GM12878 (cell line): Measurements from ENCODE around the gene AP1S1. TPM values are rescaled to one million over a fixed set of nuclear protein-coding genes. Genes with fewer than 3 reads are reported as not detected.

Experiments used
- ATAC-seq: fragments of 200-7000 bp; cut with Tn5 transposase; 3 replicates; pipeline ENCODE4 v1.9.1; 2020; ENCODE audit warnings: mild to moderate bottlenecking, moderate library complexity
- BruUV-seq: library from RNA; stranded (reverse); fragments of 400-500 nt; replicated peaks from 2 replicates; lab custom pipeline; 2021; lab: Mats Ljungman, UMichigan
- CTCF ChIA-PET: fragments of 300-600 bp; sonication (Branson Sonifier 250); formaldehyde crosslinking; extraction: SDS; loops from one replicate; lab custom pipeline; 2021; ENCODE audit warnings: inconsistent platforms; lab: Yijun Ruan, JAX
- POLR2A ChIA-PET: fragments of 350-600 bp; formaldehyde crosslinking; extraction: SDS; loops from one replicate; lab custom pipeline; 2021; ENCODE audit warnings: inconsistent platforms; lab: Charles Lee
- RAD21 ChIA-PET: fragments of 300-600 bp; sonication (Branson Sonifier 250); formaldehyde crosslinking; loops from one replicate; lab custom pipeline; 2023; ENCODE audit warnings: antibody characterized with exemption; ENCODE audit not compliant: unreplicated experiment; lab: Charles Lee
- SMC1A ChIA-PET: fragments of 300-600 bp; sonication (Branson Sonifier 250); formaldehyde crosslinking; loops from one replicate; lab custom pipeline; 2023; ENCODE audit not compliant: unreplicated experiment, uncharacterized antibody; lab: Charles Lee
- DNase-seq: peaks from one replicate; pipeline ENCODE4 v3.0.0-alpha.2; 2011; ENCODE audit warnings: low read depth, low spot score
- FAIRE-seq: peaks from 3 replicates; lab custom pipeline; 2011; peaks lifted over from hg19 to GRCh38; lab: Jason Lieb, UNC
- H2AFZ ChIP-seq: 2 replicates; pipeline ENCODE4 v1.6.0; 2011; ENCODE audit warnings: low read depth, low read length, control low read depth; ENCODE audit not compliant: control insufficient read depth
- H3K27ac ChIP-seq: 2 replicates; pipeline ENCODE4 v1.5.1; 2011; ENCODE audit warnings: control low read depth; ENCODE audit not compliant: control insufficient read depth, insufficient read depth
- H3K27me3 ChIP-seq, 2 experiments: replicated peaks in 1 of 2; 2 replicates each; pipeline versions ENCODE4 v1.6.0 to v1.6.1; 2011; ENCODE audit warnings: low read length in 1 of 2; ENCODE audit not compliant: control insufficient read depth in 2 of 2, insufficient read depth in 2 of 2
- H3K36me3 ChIP-seq, 2 experiments: 2 replicates each; pipeline ENCODE4 v1.5.1; 2011; ENCODE audit warnings: low read length in 1 of 2; ENCODE audit not compliant: control insufficient read depth in 2 of 2, insufficient read depth in 2 of 2
- H3K4me1 ChIP-seq: 2 replicates; pipeline ENCODE4 v1.6.1; 2011; ENCODE audit warnings: mild to moderate bottlenecking, low read length, moderate library complexity, mixed read lengths; ENCODE audit not compliant: control insufficient read depth, insufficient read depth
- H3K4me2 ChIP-seq: 2 replicates; pipeline ENCODE4 v1.6.0; 2011; ENCODE audit warnings: control low read depth; ENCODE audit not compliant: control insufficient read depth, insufficient read depth
- H3K4me3 ChIP-seq: fragments of 200-600 bp; sonication (generic); 2 replicates; pipeline ENCODE4 v1.5.1; 2016
- H3K79me2 ChIP-seq: 2 replicates; pipeline ENCODE4 v1.6.0; 2011; ENCODE audit warnings: low read length; ENCODE audit not compliant: control insufficient read depth, insufficient read depth
- H3K9ac ChIP-seq: 2 replicates; pipeline ENCODE4 v1.8.0; 2011; ENCODE audit warnings: low read length, control low read depth, mixed read lengths; ENCODE audit not compliant: control insufficient read depth, insufficient read depth
- H3K9me3 ChIP-seq: replicated peaks from 3 replicates; pipeline ENCODE4 v1.5.1; 2011; ENCODE audit warnings: mild to moderate bottlenecking, low read length; ENCODE audit not compliant: control insufficient read depth, insufficient read depth
- H4K20me1 ChIP-seq: 2 replicates; pipeline ENCODE4 v1.6.0; 2011; ENCODE audit not compliant: control insufficient read depth, insufficient read depth
- ATF3 ChIP-seq: IDR thresholded peaks from 2 replicates; pipeline ENCODE4 v1.6.1; 2011; ENCODE audit warnings: low read depth, mild to moderate bottlenecking, low read length, moderate library complexity, borderline replicate concordance; ENCODE audit errors: extremely low read depth
- BHLHE40 ChIP-seq, 2 experiments: fragments of 450-650 bp in 1 of 2; IDR thresholded peaks; 2 replicates each; pipeline ENCODE4 v1.6.1; 2011 to 2017; ENCODE audit warnings: low read depth in 2 of 2, borderline replicate concordance in 1 of 2, improper control_type of control experiment in 1 of 2, low read length in 1 of 2, mild to moderate bottlenecking in 1 of 2
- BRCA1 ChIP-seq: IDR thresholded peaks from 2 replicates; pipeline ENCODE4 v1.6.1; 2011; ENCODE audit warnings: low read depth, low read length, improper control_type of control experiment
- CEBPB ChIP-seq, 2 experiments: fragments of 150-350 bp in 1 of 2; IDR thresholded peaks; 2 replicates each; pipeline ENCODE4 v1.6.1; 2012 to 2014; ENCODE audit warnings: low read depth in 2 of 2, low read length in 2 of 2, borderline replicate concordance in 1 of 2, inconsistent platforms in 1 of 2
- IKZF1 ChIP-seq: fragments of 450-650 bp; conservative IDR thresholded peaks from 2 replicates; pipeline ENCODE4 v1.6.1; 2017; ENCODE audit warnings: antibody characterized with exemption, mild to moderate bottlenecking
- KDM1A ChIP-seq: fragments of 200-600 bp; sonication (generic); IDR thresholded peaks from 2 replicates; pipeline ENCODE4 v1.6.1; 2016; ENCODE audit warnings: borderline replicate concordance
- MEF2B ChIP-seq: fragments of 450-650 bp; IDR thresholded peaks from 2 replicates; pipeline ENCODE4 v1.6.1; 2018; ENCODE audit warnings: mild to moderate bottlenecking, moderate library complexity; ENCODE audit not compliant: partially characterized antibody, poor library complexity, severe bottlenecking
- RAD21 ChIP-seq: IDR thresholded peaks from 2 replicates; pipeline ENCODE4 v1.6.1; 2011; ENCODE audit warnings: mild to moderate bottlenecking, low read depth, low read length, moderate library complexity; ENCODE audit not compliant: insufficient read depth
- RELA ChIP-seq: fragments of 450-650 bp; IDR thresholded peaks from 2 replicates; pipeline ENCODE4 v1.8.0; 2014; ENCODE audit warnings: borderline replicate concordance; ENCODE audit not compliant: partially characterized antibody
- SMC3 ChIP-seq: IDR thresholded peaks from 2 replicates; pipeline ENCODE4 v1.6.1; 2011; ENCODE audit warnings: low read length, improper control_type of control experiment, borderline replicate concordance
- SP1 ChIP-seq: IDR thresholded peaks from one replicate; pipeline ENCODE4 v1.6.1; 2011; ENCODE audit warnings: low read depth, low read length
- SREBF1 ChIP-seq: IDR thresholded peaks from 2 replicates; pipeline ENCODE4 v1.6.1; 2012; ENCODE audit warnings: mild to moderate bottlenecking, low read length
- ZNF217 ChIP-seq: fragments of 450-650 bp; IDR thresholded peaks from 2 replicates; pipeline ENCODE4 v1.6.1; 2017; ENCODE audit warnings: antibody characterized with exemption, mild to moderate bottlenecking
- ZNF274 ChIP-seq: IDR thresholded peaks from one replicate; pipeline ENCODE4 v1.8.0; 2011; ENCODE audit not compliant: insufficient read length, insufficient read depth
- ZZZ3 ChIP-seq: IDR thresholded peaks from 2 replicates; pipeline ENCODE4 v1.6.1; 2011; ENCODE audit warnings: low read depth; ENCODE audit not compliant: control insufficient read depth, insufficient read length
- WGBS: methylation state at CpG from one replicate; pipeline ENCODE4 v1.1.6; 2016; ENCODE audit warnings: low lambda C conversion rate; ENCODE audit not compliant: insufficient replicate concordance, insufficient coverage; ENCODE audit errors: missing lambda C conversion rate; 5-methylcytosine and 5-hydroxymethylcytosine counted together
- in situ Hi-C: fragments of 300-500 bp; cut with MboI; formaldehyde crosslinking; loops from 9 replicates; pipeline ENCODE4 v1.14.3; 2018; ENCODE audit warnings: mixed read lengths
- intact Hi-C: fragments of 100-400 bp; cut with micrococcal nuclease; formaldehyde crosslinking; loops from one replicate; pipeline ENCODE4 v1.14.2; 2022; ENCODE audit not compliant: unreplicated experiment
- polyA plus RNA-seq, 11 experiments: library from polyadenylated mRNA; depleted of rRNA in 4 of 11; unstranded in 6 of 11; stranded (reverse) in 5 of 11; fragments of >200 nt; fragmentation: Nextera tagmentation in 4 of 11; fragmentation: Illumina TruSeq in 1 of 11; extraction: Ambion mirVana in 4 of 11; extraction: Trizol in 1 of 11; gene quantifications; 1 replicate in 1 of 11; 2 replicates in 10 of 11; pipeline versions ENCODE4 v1.2.1 to v1.2.3, GENCODE V29; 2011 to 2016; ENCODE audit warnings: inconsistent platforms in 2 of 11, missing spikeins in 2 of 11, low read depth in 1 of 11
- total RNA-seq, 4 experiments: library from RNA; depleted of rRNA in 3 of 4; stranded (reverse); fragments of >200 nt in 3 of 4; fragmentation: Illumina TruSeq in 1 of 4; extraction: Trizol in 1 of 4; gene quantifications; 2 replicates each; pipeline versions ENCODE4 v1.2.1 to v1.2.3, GENCODE V29; 2013 to 2021
- TF ChIP-seq, protein P1 (sequence below), 3 experiments: IDR thresholded peaks in 2 of 3; conservative IDR thresholded peaks in 1 of 3; 2 replicates each; pipeline ENCODE4 v1.5.1; 2011; ENCODE audit warnings: low read depth in 3 of 3, low read length in 3 of 3, mild to moderate bottlenecking in 3 of 3, control low read depth in 2 of 3, moderate library complexity in 2 of 3, inconsistent platforms in 1 of 3, mixed read lengths in 1 of 3; ENCODE audit not compliant: control insufficient read depth in 2 of 3, insufficient read depth in 1 of 3; ENCODE audit errors: extremely low read depth in 1 of 3
- TF ChIP-seq, protein P2 (sequence below): fragments of 450-650 bp; formaldehyde crosslinking; IDR thresholded peaks from 2 replicates; pipeline ENCODE4 v1.4.0; 2022; ENCODE audit warnings: mild to moderate bottlenecking, moderate library complexity

AP1S1 gene
- total and polyA plus RNA-seq, 10 of the 15 experiments (the other 5 are each of a cell fraction or from before 2014, with no cell fraction given) = 2.5 to 121 (median 54.9) TPM

GRCh38 chr7:101169838-101170551, 15.7 kb downstream of the AP1S1 start:
- Histone ChIP-seq H2AFZ (no peak overlapping the region), H3K27me3 (peaks cover 33 to 36% of the 10 kb centered on the region in 2 experiments), H3K79me2 (no peaks in the 10 kb centered on the region), H3K4me3 (no peak overlapping the region), H3K9me3 (no peaks in the 10 kb centered on the region; the same call in 2 of the 3 replicates), H3K9ac (no peak overlapping the region), H3K36me3 (no peaks in the 10 kb centered on the region), H4K20me1 (no peaks in the 10 kb centered on the region), H3K4me2 (peak overlapping the region; percentile 33; the same call in 1 of the 2 replicates), H3K4me1 (peaks cover 11% of the 10 kb centered on the region), H3K27ac (no peak overlapping the region)
- no TSS peak for BruUV-seq
- RAD21 ChIA-PET = interaction anchor here (2.7 kb wide), 1 partner anchor 26 kb away, joined by 20 read pairs; no protein-coding TSS in a partner anchor
- CTCF ChIA-PET = interaction anchor here (0.6 to 6.1 kb wide), 8 partner anchors 13 to 1445 kb away, joined by 3 to 80 read pairs (median 3); partner anchors contain the start of gene TRIM56
- in situ Hi-C loops (no loop called here), intact Hi-C loops (loop anchor here (1.0 kb wide), 2 partner anchors 18 to 26 kb away; no protein-coding TSS in a partner anchor)
- WGBS = 3% methylated on average over 33 of the region's 33 CpGs
- ATAC-seq = peak; percentile 75
- POLR2A ChIA-PET = no interaction called here
- SMC1A ChIA-PET = interaction anchor here (1.0 to 2.6 kb wide), 3 partner anchors 12 to 27 kb away, joined by 3 to 10 read pairs (median 3); no protein-coding TSS in a partner anchor
- no peak for DNase-seq
- peak; percentile 97 for FAIRE-seq
- TF ChIP-seq KDM1A (no peak), IKZF1 (peak; percentile 28; the same call in 1 of the 2 replicates), RAD21 (peak; percentile 63), SMC3 (peak; percentile 71), ZNF217 (no peak), ATF3 (no peak), SP1 (no peak), BHLHE40 (IDR thresholded peaks at IDR 0.05; ENCODE audit: borderline replicate concordance in 1 of 2, low read depth in 2 of 2, low read length in 1 of 2) (peak; percentile 33 to 61; a peak in 2 of 4 replicates), CEBPB (IDR thresholded peaks at IDR 0.05; ENCODE audit: borderline replicate concordance in 1 of 2, low read depth in 2 of 2, low read length in 2 of 2) (no peak), ZZZ3 (no peak), BRCA1 (no peak), MEF2B (no peak), SREBF1 (no peak), ZNF274 (no peak), RELA (peak; percentile 24)
- TF ChIP-seq, protein P1, sequence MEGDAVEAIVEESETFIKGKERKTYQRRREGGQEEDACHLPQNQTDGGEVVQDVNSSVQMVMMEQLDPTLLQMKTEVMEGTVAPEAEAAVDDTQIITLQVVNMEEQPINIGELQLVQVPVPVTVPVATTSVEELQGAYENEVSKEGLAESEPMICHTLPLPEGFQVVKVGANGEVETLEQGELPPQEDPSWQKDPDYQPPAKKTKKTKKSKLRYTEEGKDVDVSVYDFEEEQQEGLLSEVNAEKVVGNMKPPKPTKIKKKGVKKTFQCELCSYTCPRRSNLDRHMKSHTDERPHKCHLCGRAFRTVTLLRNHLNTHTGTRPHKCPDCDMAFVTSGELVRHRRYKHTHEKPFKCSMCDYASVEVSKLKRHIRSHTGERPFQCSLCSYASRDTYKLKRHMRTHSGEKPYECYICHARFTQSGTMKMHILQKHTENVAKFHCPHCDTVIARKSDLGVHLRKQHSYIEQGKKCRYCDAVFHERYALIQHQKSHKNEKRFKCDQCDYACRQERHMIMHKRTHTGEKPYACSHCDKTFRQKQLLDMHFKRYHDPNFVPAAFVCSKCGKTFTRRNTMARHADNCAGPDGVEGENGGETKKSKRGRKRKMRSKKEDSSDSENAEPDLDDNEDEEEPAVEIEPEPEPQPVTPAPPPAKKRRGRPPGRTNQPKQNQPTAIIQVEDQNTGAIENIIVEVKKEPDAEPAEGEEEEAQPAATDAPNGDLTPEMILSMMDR (IDR thresholded peaks at IDR 0.05 in 2 of 3, conservative IDR thresholded peaks at IDR 0.05 in 1 of 3; ENCODE audit: control insufficient read depth in 2 of 3, extremely low read depth in 1 of 3, insufficient read depth in 1 of 3, low read depth in 3 of 3, low read length in 3 of 3) = peak; percentile 92 to 97 (median 93)
- TF ChIP-seq, protein P2, sequence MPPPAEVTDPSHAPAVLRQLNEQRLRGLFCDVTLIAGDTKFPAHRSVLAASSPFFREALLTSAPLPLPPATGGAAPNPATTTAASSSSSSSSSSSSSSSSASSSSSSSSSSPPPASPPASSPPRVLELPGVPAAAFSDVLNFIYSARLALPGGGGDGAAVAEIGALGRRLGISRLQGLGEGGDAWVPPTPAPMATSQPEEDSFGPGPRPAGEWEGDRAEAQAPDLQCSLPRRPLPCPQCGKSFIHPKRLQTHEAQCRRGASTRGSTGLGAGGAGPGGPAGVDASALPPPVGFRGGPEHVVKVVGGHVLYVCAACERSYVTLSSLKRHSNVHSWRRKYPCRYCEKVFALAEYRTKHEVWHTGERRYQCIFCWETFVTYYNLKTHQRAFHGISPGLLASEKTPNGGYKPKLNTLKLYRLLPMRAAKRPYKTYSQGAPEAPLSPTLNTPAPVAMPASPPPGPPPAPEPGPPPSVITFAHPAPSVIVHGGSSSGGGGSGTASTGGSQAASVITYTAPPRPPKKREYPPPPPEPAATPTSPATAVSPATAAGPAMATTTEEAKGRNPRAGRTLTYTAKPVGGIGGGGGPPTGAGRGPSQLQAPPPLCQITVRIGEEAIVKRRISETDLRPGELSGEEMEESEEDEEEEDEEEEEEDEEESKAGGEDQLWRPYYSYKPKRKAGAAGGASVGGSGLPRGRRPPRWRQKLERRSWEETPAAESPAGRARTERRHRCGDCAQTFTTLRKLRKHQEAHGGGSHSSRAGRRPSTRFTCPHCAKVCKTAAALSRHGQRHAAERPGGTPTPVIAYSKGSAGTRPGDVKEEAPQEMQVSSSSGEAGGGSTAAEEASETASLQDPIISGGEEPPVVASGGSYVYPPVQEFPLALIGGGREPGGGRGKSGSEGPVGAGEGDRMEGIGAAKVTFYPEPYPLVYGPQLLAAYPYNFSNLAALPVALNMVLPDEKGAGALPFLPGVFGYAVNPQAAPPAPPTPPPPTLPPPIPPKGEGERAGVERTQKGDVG (CRISPR knock-in tag) = no peak
